H4 (cell line): ENCODE results near the gene PDE6H. TPM values are rescaled to one million over a fixed set of nuclear protein-coding genes. Genes with fewer than 3 reads are reported as not detected.
A peak's percentile ranks its signal among the peaks of the same experiment; 100 is the strongest.

Source experiments
- DNase-seq: peaks from one replicate; pipeline ENCODE4 v3.0.0-alpha.2; 2015; ENCODE audit warnings: low spot score
- total RNA-seq: library from RNA; depleted of rRNA; stranded (reverse); fragments of >200 nt; shearing (Covaris generic); gene quantifications from 2 replicates; pipeline ENCODE4 v1.2.3, GENCODE V29; 2014; rRNA removed

PDE6H gene
- total RNA-seq, 1 experiment from 2014 or later = not detected

- DNase-seq = peak; percentile 15
Observed at GRCh38 chr12:15001733-15002382, 29.0 kb downstream of the PDE6H start.

GRCh38 chr12:15004421-15004820 is 31.6 kb downstream of the PDE6H start:
- DNase-seq = no peak

GRCh38 chr12:15005064-15005463 is 32.2 kb downstream of the PDE6H start:
- DNase-seq = no peak

- DNase-seq = no peak
Observed at GRCh38 chr12:15007551-15007950, 34.7 kb downstream of the PDE6H start.

GRCh38 chr12:15011162-15011561 is 38.3 kb downstream of the PDE6H start:
- peak; percentile 17 for DNase-seq

GRCh38 chr12:15013634-15014179 is 40.9 kb downstream of the PDE6H start:
- DNase-seq = no peak

GRCh38 chr12:15014708-15015107 is 41.9 kb downstream of the PDE6H start:
- DNase-seq = no peak

- no peak for DNase-seq
Observed at GRCh38 chr12:15015121-15015520, 42.3 kb downstream of the PDE6H start.

- no peak for DNase-seq
Observed at GRCh38 chr12:15020156-15020555, 47.3 kb downstream of the PDE6H start.

Other genes with a start within 250 kb of the PDE6H start
- 21.3 and 35.5 TPM in 2 replicates for gene WBP11, start 169.6 kb upstream of the PDE6H start, total RNA-seq
- 1.2 and 2.8 TPM in 2 replicates for gene C12orf60, start 169.4 kb upstream of the PDE6H start, total RNA-seq
- not detected in 2 replicates for gene SMCO3, start 158.9 kb upstream of the PDE6H start, total RNA-seq
- gene ART4, start 129.5 kb upstream of the PDE6H start, total RNA-seq = not detected in 2 replicates
- 40.0 and 42.8 TPM in 2 replicates for gene MGP, start 87.2 kb upstream of the PDE6H start, total RNA-seq
- gene ERP27, start 34.5 kb upstream of the PDE6H start, total RNA-seq = not detected in 2 replicates
- 5.8 and 15.1 TPM in 2 replicates for gene ARHGDIB, start 11.4 kb upstream of the PDE6H start, total RNA-seq
- 0.14 and 0.25 TPM in 2 replicates for gene RERG, start 248.4 kb downstream of the PDE6H start, total RNA-seq